Skeletal muscle satellite cell (primary cell): ENCODE results near the gene RLBP1.

Experiments used
- H3K27me3 ChIP-seq: 2 replicates; pipeline ENCODE4 v1.7.0; 2013; ENCODE audit warnings: low read length; ENCODE audit not compliant: control insufficient read depth, insufficient read depth
- H3K36me3 ChIP-seq: 2 replicates; pipeline ENCODE4 v1.7.0; 2013; ENCODE audit warnings: mild to moderate bottlenecking, control low read depth, low read length; ENCODE audit not compliant: insufficient read depth
- H3K4me1 ChIP-seq: 2 replicates; pipeline ENCODE4 v1.7.0; 2013; ENCODE audit warnings: low read length; ENCODE audit not compliant: control insufficient read depth, insufficient read depth
- H3K4me2 ChIP-seq: 2 replicates; pipeline ENCODE4 v1.7.0; 2013; ENCODE audit warnings: mild to moderate bottlenecking, low read length
- H3K4me3 ChIP-seq: 2 replicates; pipeline ENCODE4 v1.7.0; 2013; ENCODE audit warnings: low read length
- H3K9ac ChIP-seq: 2 replicates; pipeline ENCODE4 v1.7.0; 2013; ENCODE audit warnings: mild to moderate bottlenecking, low read depth, low read length, moderate library complexity
- H3K9me3 ChIP-seq: replicated peaks from 2 replicates; pipeline ENCODE4 v1.7.0; 2013; ENCODE audit warnings: mild to moderate bottlenecking, control low read depth, low read length

The RLBP1 gene

DNA sequence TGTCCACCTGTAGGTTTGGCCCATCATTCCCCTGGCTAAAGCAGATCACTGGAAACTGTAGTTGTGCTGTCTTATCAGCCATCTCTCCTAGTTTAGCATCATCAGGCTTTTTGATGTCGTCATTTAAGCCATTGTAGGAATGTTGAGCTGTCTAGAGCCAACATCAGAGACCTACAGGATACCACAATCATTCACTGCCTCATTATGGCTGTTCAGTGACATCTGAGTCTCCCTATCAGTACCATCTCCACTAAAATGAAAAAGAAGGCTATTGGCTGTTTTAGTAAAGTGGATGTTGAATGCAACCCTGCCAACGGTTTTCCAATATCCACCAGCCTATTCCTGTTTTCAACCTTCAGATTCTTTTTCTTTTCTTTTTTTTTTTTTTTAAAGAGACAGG lies 29.2 kb downstream of the RLBP1 start:
- Histone ChIP-seq H3K4me3 (no peak overlapping the region), H3K36me3 (peaks cover 70% of the 10 kb centered on the region), H3K4me2 (no peak overlapping the region), H3K4me1 (peaks cover 20% of the 10 kb centered on the region), H3K9me3 (no peaks in the 10 kb centered on the region), H3K9ac (no peak overlapping the region), H3K27me3 (no peaks in the 10 kb centered on the region)

DNA sequence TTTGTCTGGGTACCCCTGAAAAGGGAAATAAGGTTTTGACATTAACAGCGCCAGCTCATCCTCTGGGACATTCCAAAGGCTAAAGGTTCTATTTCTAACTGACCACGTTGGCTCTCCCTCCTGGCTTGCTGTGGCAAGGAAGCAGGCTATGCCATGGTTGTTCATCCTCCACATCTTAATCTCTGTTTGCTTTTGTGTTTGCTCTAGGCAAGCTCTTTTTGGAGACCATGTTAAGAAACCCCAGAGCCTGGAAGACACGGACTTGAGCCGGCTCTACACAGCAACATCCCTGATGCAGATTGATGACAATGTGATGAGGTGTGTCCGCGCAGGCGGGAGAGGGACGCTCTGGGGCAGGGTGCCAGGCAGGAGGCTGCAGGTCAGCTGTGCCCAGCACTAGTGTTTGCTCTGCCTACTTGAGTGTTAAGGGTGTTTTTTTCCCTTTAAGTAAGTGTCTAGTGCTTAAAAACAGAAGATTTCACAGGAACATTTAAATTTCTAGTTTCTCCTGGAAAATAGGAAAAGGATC lies 33.3 kb downstream of the RLBP1 start:
- H3K4me2 ChIP-seq, result no peak overlapping the region
- H3K36me3 ChIP-seq, result peaks cover 63% of the 10 kb centered on the region

DNA sequence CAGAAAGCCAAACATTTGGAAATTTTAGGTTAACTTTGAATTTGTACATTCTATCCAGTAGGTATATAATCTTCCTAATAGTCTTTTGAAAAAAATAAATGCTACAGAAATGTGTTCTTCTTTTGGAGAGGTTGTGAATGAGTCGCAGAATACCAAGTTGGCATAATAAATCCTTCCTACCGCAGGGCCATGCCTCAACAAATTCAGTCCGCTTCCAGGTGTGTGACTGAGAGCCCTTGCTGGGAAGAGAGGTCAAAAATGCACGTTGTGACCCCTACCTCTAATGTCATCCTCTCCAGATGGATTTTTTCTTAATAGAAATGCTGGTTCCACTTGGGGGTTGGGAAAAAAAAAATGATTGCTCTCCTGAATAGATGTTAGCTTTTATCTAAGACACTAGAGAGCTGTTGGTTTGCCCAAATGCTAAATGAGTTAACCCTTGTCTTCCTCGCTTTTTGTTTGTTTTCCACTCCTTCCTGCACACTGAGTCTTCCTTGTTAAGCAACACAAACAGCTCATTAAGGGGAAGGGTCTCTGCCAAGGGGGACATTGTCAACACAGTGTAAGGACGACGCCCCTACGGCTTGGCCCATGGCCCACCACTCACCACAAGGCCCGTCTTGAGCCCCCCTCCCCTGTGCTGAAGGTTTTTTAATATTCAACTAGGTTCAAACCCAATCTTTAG lies 33.9 kb downstream of the RLBP1 start:
- Histone ChIP-seq H3K9me3 (no peaks in the 10 kb centered on the region), H3K27me3 (no peaks in the 10 kb centered on the region), H3K36me3 (peaks cover 57% of the 10 kb centered on the region), H3K4me3 (no peak overlapping the region), H3K9ac (no peak overlapping the region), H3K4me1 (peaks cover 10% of the 10 kb centered on the region), H3K4me2 (no peak overlapping the region)

More for the DNA sequence above, 33.3 kb downstream of the RLBP1 start:
- Histone ChIP-seq H3K4me1 (peaks cover 10% of the 10 kb centered on the region), H3K27me3 (no peaks in the 10 kb centered on the region), H3K4me3 (no peak overlapping the region), H3K9ac (no peak overlapping the region), H3K9me3 (no peaks in the 10 kb centered on the region)

DNA sequence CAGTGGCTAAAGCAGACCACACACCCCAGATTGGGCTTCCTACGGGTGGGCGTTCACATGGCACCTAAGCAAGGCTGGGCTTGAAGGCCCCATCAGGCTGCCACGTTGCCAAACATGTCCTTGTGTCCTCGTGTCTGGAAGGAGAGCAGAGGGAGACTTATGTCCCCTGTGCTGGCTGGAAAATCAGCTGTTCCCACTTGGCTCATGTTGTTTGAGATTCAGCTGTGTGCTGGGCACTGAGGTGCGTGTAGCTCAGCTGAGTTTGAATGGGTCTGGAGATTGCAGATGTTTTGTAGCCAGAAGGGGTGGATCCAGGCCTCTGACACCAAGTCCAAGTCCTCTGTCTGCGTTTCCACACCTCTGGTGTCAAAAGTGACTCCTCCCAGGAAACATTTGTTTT lies 34.6 kb downstream of the RLBP1 start:
- peaks cover 53% of the 10 kb centered on the region for H3K36me3 ChIP-seq
- no peaks in the 10 kb centered on the region for H3K27me3 ChIP-seq

DNA sequence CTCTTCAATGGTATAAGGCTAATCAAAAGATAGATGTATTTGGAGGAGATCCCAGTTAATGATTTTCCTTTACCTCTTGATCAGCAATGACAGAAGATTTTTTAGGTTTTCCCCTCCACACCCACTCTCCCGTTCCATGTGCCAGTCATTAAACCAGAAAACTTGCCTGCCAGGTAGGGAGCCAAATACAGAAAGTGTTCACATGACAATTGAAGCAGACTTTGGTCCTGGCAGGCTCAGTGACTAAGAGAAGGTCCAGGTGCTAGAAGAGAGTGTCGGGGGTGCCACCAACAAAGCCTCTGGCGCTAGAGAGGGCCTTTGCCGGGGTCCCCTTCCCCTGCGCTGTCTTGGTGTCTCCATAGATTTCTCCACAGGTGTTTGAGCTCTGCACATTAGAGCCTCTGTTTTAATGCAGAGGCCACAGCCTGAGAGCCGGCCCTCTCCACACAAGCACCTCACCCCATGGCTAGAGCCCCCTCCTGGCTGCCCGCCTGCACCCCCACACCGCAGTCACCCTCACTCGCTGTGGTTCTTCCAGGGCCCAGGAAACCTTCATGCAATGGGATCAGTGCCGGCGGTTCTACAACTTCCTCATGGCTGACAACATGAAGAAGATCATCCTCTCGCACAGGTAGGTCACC lies 36.4 kb downstream of the RLBP1 start:
- H3K36me3 ChIP-seq, result peaks cover 38% of the 10 kb centered on the region
- H3K9ac ChIP-seq, result no peak overlapping the region
- H3K4me3 ChIP-seq, result no peak overlapping the region

More for the DNA sequence above, 34.6 kb downstream of the RLBP1 start:
- H3K4me3 ChIP-seq, result no peak overlapping the region
- no peak overlapping the region for H3K9ac ChIP-seq
- H3K4me1 ChIP-seq, result peaks cover 10% of the 10 kb centered on the region
- H3K4me2 ChIP-seq, result no peak overlapping the region
- no peaks in the 10 kb centered on the region for H3K9me3 ChIP-seq

DNA sequence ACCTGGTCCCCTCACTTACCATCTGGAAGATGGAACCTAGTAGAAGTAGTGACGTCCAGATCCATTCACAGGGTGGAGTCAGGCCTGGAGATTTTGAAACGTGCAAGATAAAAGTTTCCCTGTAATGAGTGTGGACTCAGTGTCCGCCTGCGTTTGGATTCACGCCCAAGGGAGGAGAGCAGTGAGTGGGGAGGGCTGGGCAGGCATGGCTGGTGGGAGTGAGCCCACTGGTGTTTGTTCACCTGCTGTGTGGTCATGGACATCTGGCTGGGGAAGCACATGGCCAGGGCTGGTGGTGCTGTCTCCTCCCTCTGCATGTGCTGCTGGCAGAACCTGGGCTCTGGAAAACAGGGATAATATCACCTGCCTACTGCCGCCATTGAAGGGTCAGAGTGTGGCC lies 37.0 kb downstream of the RLBP1 start:
- H3K4me3 ChIP-seq, result no peak overlapping the region

More for the DNA sequence above, 36.4 kb downstream of the RLBP1 start:
- Histone ChIP-seq H3K9me3 (no peaks in the 10 kb centered on the region), H3K27me3 (no peaks in the 10 kb centered on the region), H3K4me2 (no peak overlapping the region), H3K4me1 (peaks cover 10% of the 10 kb centered on the region)

DNA sequence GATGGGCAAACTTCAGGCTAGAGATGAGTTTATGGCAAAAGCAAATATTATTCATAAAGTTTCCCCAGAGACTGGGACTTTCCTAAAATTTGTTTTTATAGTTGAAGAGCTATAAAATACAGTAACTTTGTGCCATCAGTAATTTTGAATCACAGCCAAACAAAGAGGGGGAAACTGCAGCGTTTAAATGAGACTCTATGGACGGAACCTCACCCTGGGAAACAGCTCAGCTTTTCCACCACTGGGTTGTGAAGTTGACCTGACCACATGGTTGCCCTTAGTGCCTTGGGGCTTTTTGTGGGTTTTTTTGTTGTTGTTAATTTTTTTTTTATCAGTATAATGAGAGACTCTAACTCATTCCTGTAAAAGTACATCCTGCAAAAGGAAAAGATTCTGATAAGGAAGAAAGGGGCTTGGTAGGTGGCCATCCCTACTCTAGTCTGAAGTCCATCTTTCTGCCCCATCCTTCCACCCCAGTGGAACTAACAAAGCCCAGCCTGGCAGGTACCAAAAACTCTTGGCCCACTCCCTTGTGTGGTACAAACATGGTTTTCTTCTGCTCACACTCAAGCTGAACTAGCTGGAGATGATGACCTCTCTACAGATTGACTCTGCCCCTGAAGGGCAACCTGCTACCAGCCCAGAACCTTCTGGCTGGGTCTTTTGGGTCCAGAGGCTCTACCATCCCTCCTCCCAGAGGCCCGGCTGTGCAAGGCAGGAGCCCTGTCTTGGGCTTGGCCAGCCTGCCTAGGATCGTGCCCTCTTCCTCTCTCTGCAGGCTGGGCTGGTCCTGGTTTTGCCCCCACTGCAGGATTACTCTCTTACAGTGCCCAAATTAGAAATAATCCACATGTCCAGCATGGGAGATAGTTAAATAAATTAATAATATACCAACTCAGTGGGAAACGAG lies 41.2 kb downstream of the RLBP1 start:
- Histone ChIP-seq H3K36me3 (peaks cover 39% of the 10 kb centered on the region), H3K4me2 (no peak overlapping the region), H3K9me3 (no peaks in the 10 kb centered on the region), H3K4me1 (peaks cover 3% of the 10 kb centered on the region), H3K4me3 (no peak overlapping the region), H3K27me3 (no peaks in the 10 kb centered on the region), H3K9ac (no peak overlapping the region)

More for the DNA sequence above, 37.0 kb downstream of the RLBP1 start:
- Histone ChIP-seq H3K4me2 (no peak overlapping the region), H3K9me3 (no peaks in the 10 kb centered on the region), H3K4me1 (peaks cover 10% of the 10 kb centered on the region), H3K9ac (no peak overlapping the region), H3K36me3 (peaks cover 36% of the 10 kb centered on the region), H3K27me3 (no peaks in the 10 kb centered on the region)

DNA sequence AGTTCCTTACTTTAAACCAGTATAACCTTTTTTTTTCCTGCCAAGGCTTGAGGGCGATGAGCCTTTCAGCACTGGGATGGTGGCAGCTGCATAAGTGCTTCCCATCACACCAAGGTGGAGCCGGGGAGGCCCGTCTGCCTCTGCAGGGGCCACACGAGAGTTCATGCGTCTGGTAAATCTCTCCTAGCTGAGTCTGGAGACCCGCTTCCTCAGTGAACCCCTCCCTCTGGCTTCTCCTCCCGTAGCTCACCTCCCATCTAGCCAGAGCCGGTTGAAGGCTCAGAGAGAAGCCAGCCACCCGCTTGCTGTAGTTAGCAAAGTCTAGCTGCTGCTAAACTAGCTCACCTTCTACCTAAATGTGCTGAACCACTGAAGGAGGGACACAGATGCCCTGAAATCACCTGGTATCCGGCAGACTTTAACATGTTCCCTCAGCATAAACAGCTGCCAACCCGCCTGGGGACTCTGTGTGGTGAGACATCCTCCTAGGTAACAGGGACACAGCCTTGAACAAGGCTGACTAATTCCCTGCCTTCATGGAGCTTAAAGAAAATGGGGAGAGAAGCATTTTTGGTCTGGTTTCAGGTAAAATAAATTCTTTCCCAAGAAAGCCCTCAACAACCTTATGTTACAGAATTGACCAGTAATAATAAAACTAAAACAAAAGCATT lies 42.9 kb downstream of the RLBP1 start:
- no peak overlapping the region for H3K4me3 ChIP-seq
- H3K27me3 ChIP-seq, result no peaks in the 10 kb centered on the region
- H3K9ac ChIP-seq, result no peak overlapping the region
- H3K4me1 ChIP-seq, result peaks cover 3% of the 10 kb centered on the region
- H3K9me3 ChIP-seq, result no peaks in the 10 kb centered on the region
- peaks cover 39% of the 10 kb centered on the region for H3K36me3 ChIP-seq
- no peak overlapping the region for H3K4me2 ChIP-seq

DNA sequence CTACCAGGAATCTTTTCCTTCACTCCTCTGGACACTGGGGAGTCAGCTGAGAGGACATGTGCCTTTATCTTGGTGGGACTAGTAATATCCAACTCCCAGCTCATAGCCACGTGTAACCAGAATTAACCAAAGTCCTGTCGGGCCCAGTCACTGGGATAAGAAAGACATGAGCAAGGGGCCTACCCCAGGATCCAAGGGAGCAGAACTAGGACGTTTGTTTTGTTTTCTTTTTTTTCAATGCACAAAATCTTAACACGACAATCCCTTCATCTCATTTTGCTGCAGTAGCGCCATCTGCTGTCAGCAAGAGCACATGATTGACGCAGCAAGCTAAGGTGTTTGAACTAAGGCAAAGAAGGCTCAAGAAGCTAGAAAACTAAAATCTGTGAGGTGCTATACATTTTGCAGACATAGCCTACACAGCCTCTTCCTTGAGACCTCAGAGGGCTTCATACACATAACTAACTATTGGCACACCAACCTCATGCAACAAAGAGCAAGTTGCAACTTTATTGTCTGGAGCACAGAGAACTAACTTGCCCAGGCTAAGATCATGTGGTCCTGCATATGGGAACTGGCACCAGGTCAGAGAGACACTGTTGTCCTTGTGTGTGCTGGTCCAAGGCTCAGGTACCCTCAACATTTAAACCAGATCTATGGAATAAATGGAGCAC lies 43.6 kb downstream of the RLBP1 start:
- H3K4me1 ChIP-seq, result peaks cover 3% of the 10 kb centered on the region
- H3K27me3 ChIP-seq, result no peaks in the 10 kb centered on the region
- H3K36me3 ChIP-seq, result peaks cover 39% of the 10 kb centered on the region
- H3K9ac ChIP-seq, result peak overlapping the region; percentile 32
- no peaks in the 10 kb centered on the region for H3K9me3 ChIP-seq
- H3K4me2 ChIP-seq, result no peak overlapping the region
- no peak overlapping the region for H3K4me3 ChIP-seq

DNA sequence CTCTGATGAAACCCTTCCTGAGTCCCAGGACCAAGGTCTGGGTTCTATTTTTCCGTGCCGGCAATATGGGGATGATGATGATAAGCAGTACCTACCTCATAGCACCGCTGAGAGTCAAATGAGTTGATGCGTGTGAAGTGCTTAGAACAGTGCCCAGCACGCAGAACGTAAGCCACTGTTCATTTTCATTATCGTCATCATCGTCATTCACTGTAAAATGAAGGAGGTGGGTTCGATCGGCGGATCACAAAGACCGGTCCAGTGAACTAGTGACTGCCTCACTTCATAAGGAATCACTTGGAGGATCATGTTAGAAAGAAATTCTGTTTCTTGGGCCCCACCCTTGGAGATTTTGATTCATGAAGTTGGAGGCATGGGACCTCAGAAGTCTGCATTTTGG lies 44.3 kb downstream of the RLBP1 start:
- Histone ChIP-seq H3K4me2 (no peak overlapping the region), H3K9me3 (no peaks in the 10 kb centered on the region), H3K4me1 (peaks cover 3% of the 10 kb centered on the region), H3K36me3 (peaks cover 39% of the 10 kb centered on the region), H3K9ac (peak overlapping the region; percentile 32), H3K27me3 (no peaks in the 10 kb centered on the region), H3K4me3 (no peak overlapping the region)
